ENCODE results near the gene ELK4.

ELK4 gene

GRCh38 chr1:205626216-205626615 lies 5.6 kb downstream of the ELK4 start:
- no peak for DNase-seq

GRCh38 chr1:205623646-205624045 lies 8.2 kb downstream of the ELK4 start:
- DNase-seq = no peak

GRCh38 chr1:205620269-205620668 lies 11.5 kb downstream of the ELK4 start:
- DNase-seq = no peak

GRCh38 chr1:205619376-205619775 lies 12.4 kb downstream of the ELK4 start:
- no peak for DNase-seq

- DNase-seq = no peak
Observed at GRCh38 chr1:205616563-205617293, 15.1 kb downstream of the ELK4 start.

GRCh38 chr1:205615789-205616188 lies 16.0 kb downstream of the ELK4 start:
- DNase-seq = no peak

GRCh38 chr1:205613854-205614412 lies 17.9 kb downstream of the ELK4 start:
- no peak for DNase-seq

- no peak for DNase-seq
Observed at GRCh38 chr1:205612556-205612955, 19.3 kb downstream of the ELK4 start.

- DNase-seq = no peak
Observed at GRCh38 chr1:205612104-205612503, 19.7 kb downstream of the ELK4 start.

- no peak for DNase-seq
Observed at GRCh38 chr1:205610901-205611466, 20.8 kb downstream of the ELK4 start.

GRCh38 chr1:205610036-205610435 lies 21.8 kb downstream of the ELK4 start:
- no peak for DNase-seq

GRCh38 chr1:205604825-205605505 lies 26.8 kb downstream of the ELK4 start:
- no peak for DNase-seq

GRCh38 chr1:205604059-205604458 lies 27.8 kb downstream of the ELK4 start:
- no peak for DNase-seq

GRCh38 chr1:205601205-205601604 lies 30.6 kb downstream of the ELK4 start:
- DNase-seq = no peak

GRCh38 chr1:205600085-205600484 lies 31.7 kb downstream of the ELK4 start:
- peak in 1 of 2 donors; percentile 2 for DNase-seq

- no peak for DNase-seq
Observed at GRCh38 chr1:205599669-205600042, 32.2 kb downstream of the ELK4 start.

- DNase-seq = peak in 1 of 2 donors; percentile 1
Observed at GRCh38 chr1:205598841-205599668, 32.8 kb downstream of the ELK4 start.

GRCh38 chr1:205597691-205598314 lies 34.0 kb downstream of the ELK4 start:
- DNase-seq = peak in 1 of 2 donors; percentile 9

- no peak for DNase-seq
Observed at GRCh38 chr1:205596876-205597275, 34.9 kb downstream of the ELK4 start.

- no peak for DNase-seq
Observed at GRCh38 chr1:205595861-205596260, 36.0 kb downstream of the ELK4 start.

GRCh38 chr1:205595435-205595834 lies 36.4 kb downstream of the ELK4 start:
- peak in 1 of 2 donors; percentile 10 for DNase-seq

- DNase-seq = peak in 1 of 2 donors; percentile 10
Observed at GRCh38 chr1:205594846-205595245, 37.0 kb downstream of the ELK4 start.
